SK-N-SH (cell line): Measurements from ENCODE around the gene KRTAP9-1. TPM values are rescaled to one million over a fixed set of nuclear protein-coding genes. Genes with fewer than 3 reads are reported as not detected.

Experiments used
- CTCF ChIA-PET: fragments of 300-600, 350-600 bp; formaldehyde crosslinking; extraction: SDS; loops from one replicate; lab custom pipeline; 2021; lab: Yijun Ruan, JAX
- POLR2A ChIA-PET: fragments of 350-600 bp; sonication (Branson Sonifier 250); formaldehyde crosslinking; extraction: SDS; loops from one replicate; lab custom pipeline; 2020; ENCODE audit warnings: antibody characterized with exemption, inconsistent platforms; lab: Yijun Ruan, JAX
- DNase-seq: peaks from one replicate; pipeline ENCODE4 v3.0.0; 2012
- H2AFZ ChIP-seq: fragments of 200-600 bp; sonication (generic); 2 replicates; pipeline ENCODE4 v1.8.1; 2016; ENCODE audit warnings: antibody characterized with exemption, mild to moderate bottlenecking, low read depth
- H3F3A ChIP-seq: fragments of 200-600 bp; sonication (generic); replicated peaks from 2 replicates; pipeline ENCODE3; 2016; ENCODE audit warnings: antibody characterized with exemption, mild to moderate bottlenecking; ENCODE audit not compliant: insufficient read depth
- H3K27ac ChIP-seq, 2 experiments: fragments of 200-500 bp in 1 of 2; fragments of 200-600 bp in 1 of 2; sonication (Bioruptor generic) in 1 of 2; sonication (generic), shearing (Covaris generic) in 1 of 2; 2 replicates each; pipeline versions ENCODE4 v1.5.1 to v1.6.1; 2014 to 2016; ENCODE audit warnings: low read depth in 2 of 2, inconsistent platforms in 1 of 2, low read length in 1 of 2, mild to moderate bottlenecking in 1 of 2, mixed read lengths in 1 of 2
- H3K27me3 ChIP-seq: fragments of 200-600 bp; sonication (generic), shearing (Covaris generic); 2 replicates; pipeline ENCODE4 v1.6.1; 2016; ENCODE audit warnings: mixed run types; ENCODE audit not compliant: insufficient read depth
- H3K36me3 ChIP-seq, 2 experiments: fragments of 200-500 bp in 1 of 2; fragments of 200-600 bp in 1 of 2; sonication (Bioruptor generic) in 1 of 2; sonication (generic) in 1 of 2; replicated peaks in 1 of 2; 2 replicates each; pipeline versions ENCODE3 to v1.5.1; 2014 to 2016; ENCODE audit warnings: low read length in 1 of 2, mild to moderate bottlenecking in 1 of 2; ENCODE audit not compliant: insufficient read depth in 2 of 2, control insufficient read depth in 1 of 2
- H3K4me1 ChIP-seq, 2 experiments: fragments of 200-500 bp in 1 of 2; fragments of 200-600 bp in 1 of 2; sonication (Bioruptor generic) in 1 of 2; sonication (generic), shearing (Covaris generic) in 1 of 2; 2 replicates each; pipeline versions ENCODE4 v1.5.1 to v1.6.1; 2014 to 2016; ENCODE audit warnings: low read depth in 1 of 2, low read length in 1 of 2, mixed run types in 1 of 2; ENCODE audit not compliant: insufficient read depth in 2 of 2, control insufficient read depth in 1 of 2
- H3K4me2 ChIP-seq: fragments of 200-600 bp; sonication (generic), shearing (Covaris generic); 2 replicates; pipeline ENCODE4 v1.6.1; 2017; ENCODE audit warnings: mixed run types
- H3K4me3 ChIP-seq, 2 experiments: fragments of 200-500 bp in 1 of 2; fragments of 200-600 bp in 1 of 2; sonication (Bioruptor generic) in 1 of 2; sonication (generic), shearing (Covaris generic) in 1 of 2; 2 replicates each; pipeline versions ENCODE4 v1.5.1 to v1.8.1; 2014 to 2016; ENCODE audit warnings: low read depth in 2 of 2, inconsistent platforms in 1 of 2, low read length in 1 of 2, mild to moderate bottlenecking in 1 of 2, mixed read lengths in 1 of 2, moderate library complexity in 1 of 2
- H3K79me2 ChIP-seq: fragments of 200-600 bp; sonication (generic); 2 replicates; pipeline ENCODE4 v1.8.1; 2017; ENCODE audit warnings: mild to moderate bottlenecking; ENCODE audit not compliant: insufficient read depth
- H3K9ac ChIP-seq: fragments of 200-600 bp; sonication (generic); 2 replicates; pipeline ENCODE4 v1.6.1; 2017; ENCODE audit warnings: mixed run types
- H3K9me2 ChIP-seq: fragments of 200-600 bp; sonication (generic); 2 replicates; pipeline ENCODE4 v1.6.1; 2017; ENCODE audit warnings: mixed run types
- H3K9me3 ChIP-seq: fragments of 200-600 bp; sonication (generic); 2 replicates; pipeline ENCODE4 v1.6.1; 2017; ENCODE audit warnings: mixed run types, mild to moderate bottlenecking, moderate library complexity
- H4K20me1 ChIP-seq: fragments of 200-600 bp; sonication (generic); 2 replicates; pipeline ENCODE4 v1.6.1; 2017; ENCODE audit warnings: mild to moderate bottlenecking, mixed run types; ENCODE audit not compliant: insufficient read depth
- EP300 ChIP-seq, 2 experiments: IDR thresholded peaks; 2 replicates each; pipeline versions ENCODE4 v1.4.0 to v1.6.1; 2012; ENCODE audit warnings: borderline replicate concordance in 1 of 2, low read depth in 1 of 2, low read length in 1 of 2
- FOSL2 ChIP-seq: IDR thresholded peaks from 2 replicates; pipeline ENCODE4 v1.4.0; 2012; ENCODE audit warnings: low read depth, mild to moderate bottlenecking, moderate library complexity, borderline replicate concordance
- SIN3A ChIP-seq: IDR thresholded peaks from 2 replicates; pipeline ENCODE4 v1.6.1; 2012; ENCODE audit warnings: low read depth, mild to moderate bottlenecking, low read length, moderate library complexity, borderline replicate concordance
- USF1 ChIP-seq: IDR thresholded peaks from 2 replicates; pipeline ENCODE4 v1.4.0; 2012; ENCODE audit warnings: low read depth, borderline replicate concordance
- YY1 ChIP-seq: IDR thresholded peaks from 2 replicates; pipeline ENCODE4 v1.4.0; 2012; ENCODE audit warnings: low read depth, mild to moderate bottlenecking
- ZBTB33 ChIP-seq: IDR thresholded peaks from 2 replicates; pipeline ENCODE4 v1.4.0; 2012; ENCODE audit warnings: low read depth, borderline replicate concordance
- WGBS: methylation state at CpG from one replicate; pipeline ENCODE4 v1.1.6; 2017; ENCODE audit warnings: low lambda C conversion rate; 5-methylcytosine and 5-hydroxymethylcytosine counted together
- polyA plus RNA-seq, 3 experiments: library from polyadenylated mRNA; depleted of rRNA; stranded (reverse); fragments of >200 nt; gene quantifications; 2 replicates each; pipeline ENCODE4 v1.2.3, GENCODE V29; 2012
- TF ChIP-seq, protein P1 (sequence below): fragments of 200-600 bp; sonication (generic); IDR thresholded peaks from 2 replicates; pipeline ENCODE4 v1.6.1; 2017; ENCODE audit warnings: antibody characterized with exemption, mild to moderate bottlenecking, moderate library complexity
- TF ChIP-seq, protein P2 (sequence below): IDR thresholded peaks from 2 replicates; pipeline ENCODE4 v1.6.1; 2012; ENCODE audit warnings: mild to moderate bottlenecking, low read depth, low read length, moderate library complexity

The KRTAP9-1 gene
- polyA plus RNA-seq, 1 of the 3 experiments (the other 2 are of a cell fraction): not detected

DNA sequence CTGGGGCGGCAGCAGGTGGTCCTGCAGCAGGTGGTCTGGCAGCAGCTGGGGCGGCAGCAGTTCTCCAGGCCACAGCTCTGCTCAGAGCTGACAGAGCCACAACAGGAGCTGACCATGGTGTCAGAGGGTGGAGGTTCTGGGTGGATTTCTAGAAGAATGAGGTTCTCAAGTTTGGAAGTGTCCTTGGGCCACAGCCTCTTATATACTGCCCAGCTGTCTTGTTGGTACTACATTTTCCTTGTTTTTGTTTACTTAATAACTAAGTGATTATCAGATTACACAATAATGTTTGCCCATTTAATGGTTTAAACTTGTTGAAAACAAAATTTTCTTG lies 40.1 kb upstream of the KRTAP9-1 start, which contains the start of gene KRTAP4-5:
KRTAP4-5 (minus strand) TSS at position 174 of the 334 bp plus-strand sequence; CDS start at position 116, 58 bp downstream.
- 0% methylated on average over 1 of the region's 2 CpGs for WGBS
- POLR2A ChIA-PET: no interaction called here
- H3K4me2 ChIP-seq: no peak within 1 kb of the TSS

More for the DNA sequence above, 40.1 kb upstream of the KRTAP9-1 start, which contains the start of gene KRTAP4-5:
- H3K27ac ChIP-seq: no peak within 1 kb of the TSS
- H3F3A ChIP-seq: no peaks in the 10 kb centered on the region
- TF ChIP-seq EP300 (IDR thresholded peaks at IDR 0.05; ENCODE audit: borderline replicate concordance in 1 of 2, low read depth in 1 of 2, low read length in 1 of 2) (no peak), YY1 (no peak), FOSL2 (no peak), SIN3A (no peak), USF1 (no peak), ZBTB33 (no peak)
- TF ChIP-seq, protein P1, sequence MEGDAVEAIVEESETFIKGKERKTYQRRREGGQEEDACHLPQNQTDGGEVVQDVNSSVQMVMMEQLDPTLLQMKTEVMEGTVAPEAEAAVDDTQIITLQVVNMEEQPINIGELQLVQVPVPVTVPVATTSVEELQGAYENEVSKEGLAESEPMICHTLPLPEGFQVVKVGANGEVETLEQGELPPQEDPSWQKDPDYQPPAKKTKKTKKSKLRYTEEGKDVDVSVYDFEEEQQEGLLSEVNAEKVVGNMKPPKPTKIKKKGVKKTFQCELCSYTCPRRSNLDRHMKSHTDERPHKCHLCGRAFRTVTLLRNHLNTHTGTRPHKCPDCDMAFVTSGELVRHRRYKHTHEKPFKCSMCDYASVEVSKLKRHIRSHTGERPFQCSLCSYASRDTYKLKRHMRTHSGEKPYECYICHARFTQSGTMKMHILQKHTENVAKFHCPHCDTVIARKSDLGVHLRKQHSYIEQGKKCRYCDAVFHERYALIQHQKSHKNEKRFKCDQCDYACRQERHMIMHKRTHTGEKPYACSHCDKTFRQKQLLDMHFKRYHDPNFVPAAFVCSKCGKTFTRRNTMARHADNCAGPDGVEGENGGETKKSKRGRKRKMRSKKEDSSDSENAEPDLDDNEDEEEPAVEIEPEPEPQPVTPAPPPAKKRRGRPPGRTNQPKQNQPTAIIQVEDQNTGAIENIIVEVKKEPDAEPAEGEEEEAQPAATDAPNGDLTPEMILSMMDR: no peak
- TF ChIP-seq, protein P2, sequence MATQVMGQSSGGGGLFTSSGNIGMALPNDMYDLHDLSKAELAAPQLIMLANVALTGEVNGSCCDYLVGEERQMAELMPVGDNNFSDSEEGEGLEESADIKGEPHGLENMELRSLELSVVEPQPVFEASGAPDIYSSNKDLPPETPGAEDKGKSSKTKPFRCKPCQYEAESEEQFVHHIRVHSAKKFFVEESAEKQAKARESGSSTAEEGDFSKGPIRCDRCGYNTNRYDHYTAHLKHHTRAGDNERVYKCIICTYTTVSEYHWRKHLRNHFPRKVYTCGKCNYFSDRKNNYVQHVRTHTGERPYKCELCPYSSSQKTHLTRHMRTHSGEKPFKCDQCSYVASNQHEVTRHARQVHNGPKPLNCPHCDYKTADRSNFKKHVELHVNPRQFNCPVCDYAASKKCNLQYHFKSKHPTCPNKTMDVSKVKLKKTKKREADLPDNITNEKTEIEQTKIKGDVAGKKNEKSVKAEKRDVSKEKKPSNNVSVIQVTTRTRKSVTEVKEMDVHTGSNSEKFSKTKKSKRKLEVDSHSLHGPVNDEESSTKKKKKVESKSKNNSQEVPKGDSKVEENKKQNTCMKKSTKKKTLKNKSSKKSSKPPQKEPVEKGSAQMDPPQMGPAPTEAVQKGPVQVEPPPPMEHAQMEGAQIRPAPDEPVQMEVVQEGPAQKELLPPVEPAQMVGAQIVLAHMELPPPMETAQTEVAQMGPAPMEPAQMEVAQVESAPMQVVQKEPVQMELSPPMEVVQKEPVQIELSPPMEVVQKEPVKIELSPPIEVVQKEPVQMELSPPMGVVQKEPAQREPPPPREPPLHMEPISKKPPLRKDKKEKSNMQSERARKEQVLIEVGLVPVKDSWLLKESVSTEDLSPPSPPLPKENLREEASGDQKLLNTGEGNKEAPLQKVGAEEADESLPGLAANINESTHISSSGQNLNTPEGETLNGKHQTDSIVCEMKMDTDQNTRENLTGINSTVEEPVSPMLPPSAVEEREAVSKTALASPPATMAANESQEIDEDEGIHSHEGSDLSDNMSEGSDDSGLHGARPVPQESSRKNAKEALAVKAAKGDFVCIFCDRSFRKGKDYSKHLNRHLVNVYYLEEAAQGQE: peak; percentile 45; the same call in 1 of the 2 replicates
- no peaks in the 10 kb centered on the region for H3K4me1 ChIP-seq
- no peaks in the 10 kb centered on the region for H4K20me1 ChIP-seq
- H3K4me3 ChIP-seq: no peak within 1 kb of the TSS
- no peaks in the 10 kb centered on the region for H3K79me2 ChIP-seq
- CTCF ChIA-PET: no interaction called here
- H3K36me3 ChIP-seq: no peaks in the 10 kb centered on the region
- H2AFZ ChIP-seq: no peak within 1 kb of the TSS
- no peak within 1 kb of the TSS for H3K9ac ChIP-seq
- H3K9me3 ChIP-seq: no peaks in the 10 kb centered on the region
- 0 out of 2 replicates have a peak, but pooled peaks cover 4% of the 10 kb centered on the region for H3K27me3 ChIP-seq
- no peaks in the 10 kb centered on the region for H3K9me2 ChIP-seq
- no peak for DNase-seq
